Adrenal gland (tissue), 12 donors: ENCODE measurements around the gene ATG9B. TPM values are rescaled to one million over a fixed set of nuclear protein-coding genes. Genes with fewer than 3 reads are reported as not detected.
A peak's percentile ranks its signal among the peaks of the same experiment; 100 is the strongest.

Source experiments
- DNase-seq, 7 donors: peaks; one replicate each; pipeline ENCODE4 v3.0.0-alpha.2; 2019 to 2020
- H3K27ac ChIP-seq, 5 donors: fragments of 200-600 bp; sonication (generic) in 4 of 5; 1 replicate in 3 of 5; 2 replicates in 2 of 5; pipeline versions ENCODE4 v1.5.1 to v1.8.0; 2016 to 2020; ENCODE audit warnings: mild to moderate bottlenecking in 1 of 5
- H3K27me3 ChIP-seq: fragments of 200-600 bp; 2 replicates; pipeline ENCODE4 v1.8.0; 2021
- H3K36me3 ChIP-seq, 2 donors: fragments of 200-600 bp; replicated peaks in 1 of 2; 1 replicate in 1 of 2; 2 replicates in 1 of 2; pipeline versions ENCODE4 v1.5.1 to v1.8.0; 2018 to 2022
- H3K4me1 ChIP-seq, 2 donors: fragments of 200-600 bp; replicated peaks in 1 of 2; 1 replicate in 1 of 2; 2 replicates in 1 of 2; pipeline versions ENCODE4 v1.5.1 to v1.8.0; 2018 to 2021
- H3K4me3 ChIP-seq, 4 donors: fragments of 200-600 bp; sonication (generic) in 3 of 4; one replicate each; pipeline ENCODE4 v1.5.1; 2016 to 2018
- H3K9me3 ChIP-seq, 3 donors: fragments of 200-600 bp; sonication (generic) in 1 of 3; replicated peaks in 1 of 3; 1 replicate in 2 of 3; 2 replicates in 1 of 3; pipeline versions ENCODE4 v1.5.1 to v1.8.0; 2016 to 2021
- POLR2A ChIP-seq, 2 donors: fragments of 450-650 bp; IDR thresholded peaks; one replicate each; pipeline ENCODE4 v1.6.1; 2017; ENCODE audit warnings: antibody characterized with exemption in 2 of 2, mild to moderate bottlenecking in 2 of 2, moderate library complexity in 1 of 2
- whole genome bisulfite sequencing, 4 donors: extraction: QIAGEN DNeasy Blood & Tissue Kit in 2 of 4; methylation state at CpG; one replicate each; pipeline versions ENCODE4 v1.1.5 to v1.1.7; 2013 to 2017; 5-methylcytosine and 5-hydroxymethylcytosine counted together
- intact Hi-C, 2 donors: fragments of 100-400 bp; cut with DNase I; formaldehyde crosslinking; loops; one replicate each; pipeline versions ENCODE4 v1.14.1 to v1.15.0; 2022 to 2023
- polyA plus RNA-seq, 3 donors: library from polyadenylated mRNA; stranded (reverse); fragments of 200-250 nt in 2 of 3; fragments of 350-450 nt in 1 of 3; fragmentation: Illumina TruSeq in 1 of 3; extraction: RNeasy Lipid Tissue Mini Kit (QIAGEN cat#74804) in 1 of 3; gene quantifications; one replicate each; pipeline ENCODE4 v1.2.3, GENCODE V29; 2013 to 2014
- total RNA-seq, 9 donors: library from RNA; depleted of rRNA in 4 of 9; stranded (reverse); fragments of >200 nt in 4 of 9; fragments of 120-200 nt in 1 of 9; fragmentation: NEBNext Ultra II Directional in 1 of 9; extraction: Animal tissue kit (Norgen Biotek cat#: 25700) in 1 of 9; gene quantifications; one replicate each; pipeline versions ENCODE4 v1.1.0 to v1.2.4, GENCODE V29; 2013 to 2023
- TF ChIP-seq, protein P1 (sequence below), 6 experiments: fragments of 450-650 bp in 4 of 6; fragments of 200-600 bp in 2 of 6; sonication (generic) in 1 of 6; IDR thresholded peaks; 1 replicate in 5 of 6; 2 replicates in 1 of 6; pipeline versions ENCODE4 v1.5.1 to v1.8.0; 2016 to 2021; ENCODE audit warnings: antibody characterized with exemption in 6 of 6, mild to moderate bottlenecking in 2 of 6, moderate library complexity in 1 of 6
- donor health status: healthy with polysubstance abuse.
- donor health status: Bipolar disorder and iron deficiency.
- donor health status: DM: yes; HTN: yes; CAD: no.
- donor health status: DM: no; HTN: no; CAD: no.
- donor health status: DM: no; HTN: no; CAD: no.
- donor health status: DM: yes; HTN: yes; CAD: no.

Gene ATG9B
- total and polyA plus RNA-seq, 12 donors: 0.23 to 7.8 (median 0.46) TPM; not detected in 2

- intact Hi-C loops: no loop called here
- H3K27me3 ChIP-seq: no peaks in the 10 kb centered on the region
- 1 to 2% (median 1%) methylated on average over 19 to 75 of the region's 75 CpGs for WGBS, 4 donors
- H3K9me3 ChIP-seq: no peaks in the 10 kb centered on the region
- peak within 1 kb of the TSS; percentile 40 to 98 (median 72) for H3K4me3 ChIP-seq
- H3K4me1 ChIP-seq: peaks cover 40 to 57% of the 10 kb centered on the region in 2 donors
- peaks cover 0 to 7% of the 10 kb centered on the region in 2 donors for H3K36me3 ChIP-seq
- peak within 1 kb of the TSS; percentile 92 to 96 (median 96) for H3K27ac ChIP-seq
- peak; percentile 67 to 86 (median 73) for DNase-seq
- TF ChIP-seq, protein P1, sequence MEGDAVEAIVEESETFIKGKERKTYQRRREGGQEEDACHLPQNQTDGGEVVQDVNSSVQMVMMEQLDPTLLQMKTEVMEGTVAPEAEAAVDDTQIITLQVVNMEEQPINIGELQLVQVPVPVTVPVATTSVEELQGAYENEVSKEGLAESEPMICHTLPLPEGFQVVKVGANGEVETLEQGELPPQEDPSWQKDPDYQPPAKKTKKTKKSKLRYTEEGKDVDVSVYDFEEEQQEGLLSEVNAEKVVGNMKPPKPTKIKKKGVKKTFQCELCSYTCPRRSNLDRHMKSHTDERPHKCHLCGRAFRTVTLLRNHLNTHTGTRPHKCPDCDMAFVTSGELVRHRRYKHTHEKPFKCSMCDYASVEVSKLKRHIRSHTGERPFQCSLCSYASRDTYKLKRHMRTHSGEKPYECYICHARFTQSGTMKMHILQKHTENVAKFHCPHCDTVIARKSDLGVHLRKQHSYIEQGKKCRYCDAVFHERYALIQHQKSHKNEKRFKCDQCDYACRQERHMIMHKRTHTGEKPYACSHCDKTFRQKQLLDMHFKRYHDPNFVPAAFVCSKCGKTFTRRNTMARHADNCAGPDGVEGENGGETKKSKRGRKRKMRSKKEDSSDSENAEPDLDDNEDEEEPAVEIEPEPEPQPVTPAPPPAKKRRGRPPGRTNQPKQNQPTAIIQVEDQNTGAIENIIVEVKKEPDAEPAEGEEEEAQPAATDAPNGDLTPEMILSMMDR (IDR thresholded peaks at IDR 0.05): peak in 5 of 6 experiments; percentile 9 to 48 (median 39)
- peak in 1 of 2 donors; percentile 34 for TF ChIP-seq POLR2A (IDR thresholded peaks at IDR 0.05)
Measured at GRCh38 chr7:151059367-151060112, 35.2 kb upstream of the ATG9B start, which contains the start of gene SLC4A2. SLC4A2 (plus strand) TSS chr7:151059589; CDS start chr7:151061988, 2,399 bp downstream.

DNA sequence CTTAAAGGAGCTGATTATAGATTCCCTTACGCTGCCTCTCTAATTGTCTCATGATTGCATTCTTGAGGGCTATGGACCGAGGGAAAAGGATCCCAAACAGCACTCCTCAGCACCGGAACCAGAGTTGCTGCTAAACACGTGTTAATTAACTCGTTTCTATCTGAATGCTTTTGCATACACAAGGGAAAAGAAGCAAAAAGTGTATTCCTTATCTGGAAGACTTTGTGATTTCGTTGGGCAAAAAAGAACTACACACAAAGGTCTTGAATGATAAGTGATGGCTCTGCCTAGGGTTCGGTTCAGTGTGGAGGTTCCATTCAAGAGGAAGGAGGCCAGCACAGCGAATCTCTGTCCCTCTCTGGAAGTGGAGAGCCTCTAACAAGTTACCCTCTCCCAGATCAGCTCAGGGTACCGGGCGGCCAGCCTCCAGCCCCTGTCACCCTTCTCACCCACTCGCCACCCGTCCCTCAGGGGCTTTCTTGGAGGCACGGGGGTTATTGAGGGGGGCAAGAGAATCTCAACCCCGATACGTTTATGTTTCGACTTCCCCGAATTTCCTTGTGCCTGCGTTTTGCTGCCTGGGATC, 34.6 kb upstream of the ATG9B start:
- H3K27ac ChIP-seq: peak overlapping the region; percentile 92 to 96 (median 96)
- H3K4me1 ChIP-seq: peaks cover 40 to 57% of the 10 kb centered on the region in 2 donors
- H3K4me3 ChIP-seq: peak overlapping the region in 3 of 4 donors; percentile 49 to 98 (median 95)
- WGBS, 4 donors: 5 to 9% (median 7%) methylated on average over 7 to 18 of the region's 18 CpGs
- H3K9me3 ChIP-seq: no peaks in the 10 kb centered on the region
- H3K36me3 ChIP-seq: no peaks in the 10 kb centered on the region
- no peak for TF ChIP-seq POLR2A (IDR thresholded peaks at IDR 0.05)
- TF ChIP-seq, protein P1 (IDR thresholded peaks at IDR 0.05): no peak
- peak in 2 of 7 donors; percentile 37 to 42 for DNase-seq
- H3K27me3 ChIP-seq: no peaks in the 10 kb centered on the region
- intact Hi-C loops: no loop called here

GRCh38 chr7:151057989-151058780, 33.9 kb upstream of the ATG9B start:
- WGBS, 4 donors: 0 to 2% (median 1%) methylated on average over 12 to 46 of the region's 46 CpGs
- Histone ChIP-seq H3K27ac (peak overlapping the region; percentile 92 to 96 (median 96)), H3K4me3 (peak overlapping the region in 2 of 4 donors; percentile 95 to 98), H3K36me3 (no peaks in the 10 kb centered on the region), H3K9me3 (no peaks in the 10 kb centered on the region), H3K27me3 (no peaks in the 10 kb centered on the region), H3K4me1 (peaks cover 40 to 53% of the 10 kb centered on the region in 2 donors)
- intact Hi-C loops: no loop called here
- TF ChIP-seq, protein P1 (IDR thresholded peaks at IDR 0.05): no peak
- TF ChIP-seq POLR2A (IDR thresholded peaks at IDR 0.05): peak; percentile 45 to 93
- peak; percentile 97 to 100 (median 99) for DNase-seq
